Activated CD8-positive, alpha-beta memory T cell treated with anti-CD3 and anti-CD28 coated beads for 4 hours (primary cell): ENCODE data around the gene CSKMT.
A peak's percentile ranks its signal among the peaks of the same experiment; 100 is the strongest.
"Not testable (repeated sequence)": the region's sequence is repeated elsewhere in the genome, so short reads cannot be mapped to it uniquely, and the experiment has no call there.

Experiments
- DNase-seq, 2 donors: peaks; one replicate each; pipeline ENCODE4 v3.0.0-alpha.2; 2020; ENCODE audit warnings: low read depth in 2 of 2

Gene CSKMT

GRCh38 chr11:62688491-62688890 is 23.4 kb downstream of the CSKMT start:
- DNase-seq = no peak

- no peak for DNase-seq
These were observed 24.5 kb downstream of the CSKMT start, which contains the start of gene LRRN4CL for GRCh38 chr11:62689421-62690183. LRRN4CL (minus strand) TSS chr11:62689530; CDS start chr11:62688508, 1,022 bp downstream.

- not testable (repeated sequence) for DNase-seq
These were observed 28.5 kb downstream of the CSKMT start for GRCh38 chr11:62693624-62694023.

- peak; percentile 48 to 66 for DNase-seq
These were observed 29.5 kb downstream of the CSKMT start for GRCh38 chr11:62694455-62695167.

- DNase-seq = no peak
These were observed 37.1 kb downstream of the CSKMT start for GRCh38 chr11:62702246-62702645.

GRCh38 chr11:62703921-62704320 is 38.8 kb downstream of the CSKMT start:
- DNase-seq = not testable (repeated sequence)

- no peak for DNase-seq
These were observed 40.3 kb downstream of the CSKMT start for GRCh38 chr11:62705413-62705812.

GRCh38 chr11:62705880-62706849 is 41.1 kb downstream of the CSKMT start:
- peak; percentile 89 to 91 for DNase-seq

- DNase-seq = no peak
These were observed 41.7 kb downstream of the CSKMT start for GRCh38 chr11:62706850-62707247.

GRCh38 chr11:62707277-62707861 is 42.3 kb downstream of the CSKMT start, which contains the start of the genes BSCL2 and GNG3:
BSCL2 (minus strand) TSS chr11:62707424; CDS start chr11:62707195, 229 bp downstream.
GNG3 (plus strand) TSS chr11:62707676; CDS start chr11:62708296, 620 bp downstream.
- DNase-seq = no peak

GRCh38 chr11:62708392-62708791 is 43.3 kb downstream of the CSKMT start:
- DNase-seq = no peak

GRCh38 chr11:62708793-62709192 is 43.7 kb downstream of the CSKMT start:
- DNase-seq = no peak

- peak; percentile 92 to 96 for DNase-seq
These were observed 44.3 kb downstream of the CSKMT start for GRCh38 chr11:62709247-62710000.

- no peak for DNase-seq
These were observed 44.9 kb downstream of the CSKMT start for GRCh38 chr11:62710001-62710345.

GRCh38 chr11:62712276-62712812 is 47.2 kb downstream of the CSKMT start:
- no peak for DNase-seq

- DNase-seq = no peak
These were observed 47.7 kb downstream of the CSKMT start for GRCh38 chr11:62712861-62713260.

- no peak for DNase-seq
These were observed 48.2 kb downstream of the CSKMT start for GRCh38 chr11:62713343-62713742.

GRCh38 chr11:62715150-62716130 is 50.3 kb downstream of the CSKMT start:
- DNase-seq = no peak

- no peak for DNase-seq
These were observed 51.1 kb downstream of the CSKMT start for GRCh38 chr11:62716206-62716605.
